GM12892 (cell line): ENCODE results near the gene BLCAP.

ENCODE experiments used
- POLR2A ChIP-seq: IDR thresholded peaks from 2 replicates; pipeline ENCODE4 v1.6.1; 2011; ENCODE audit warnings: low read depth, low read length, control low read depth
- POLR2AphosphoS5 ChIP-seq: IDR thresholded peaks from 2 replicates; pipeline ENCODE4 v1.6.1; 2011; ENCODE audit warnings: low read depth, low read length, control low read depth

- TF ChIP-seq POLR2AphosphoS5 (no peak), POLR2A (no peak)
These were observed 5.2 kb downstream of the BLCAP start for GRCh38 chr20:37522260-37523011.
